Spleen (tissue), 11 donors: ENCODE results near the gene ZNF473. TPM values are rescaled to one million over a fixed set of nuclear protein-coding genes. Genes with fewer than 3 reads are reported as not detected.

Source experiments
- DNase-seq: peaks from one replicate; pipeline ENCODE4 v3.0.0-alpha.2; 2020
- H3K27ac ChIP-seq, 8 donors: fragments of 200-600 bp; sonication (generic) in 7 of 8; 1 replicate in 4 of 8; 2 replicates in 4 of 8; pipeline versions ENCODE4 v1.5.0 to v1.8.0; 2016 to 2021; ENCODE audit warnings: inconsistent platforms in 4 of 8, mild to moderate bottlenecking in 4 of 8, moderate library complexity in 1 of 8
- H3K27me3 ChIP-seq, 7 donors: fragments of 200-600 bp; sonication (generic) in 6 of 7; replicated peaks in 1 of 7; 1 replicate in 4 of 7; 2 replicates in 3 of 7; pipeline versions ENCODE4 v1.5.0 to v1.8.0; 2016 to 2021; ENCODE audit warnings: inconsistent platforms in 3 of 7, mild to moderate bottlenecking in 1 of 7
- H3K36me3 ChIP-seq, 6 donors: fragments of 200-600 bp; sonication (generic) in 5 of 6; 1 replicate in 4 of 6; 2 replicates in 2 of 6; pipeline versions ENCODE4 v1.5.0 to v1.8.0; 2016 to 2021; ENCODE audit warnings: inconsistent platforms in 2 of 6
- H3K4me1 ChIP-seq, 6 donors: fragments of 200-600 bp; sonication (generic) in 5 of 6; 1 replicate in 3 of 6; 2 replicates in 3 of 6; pipeline versions ENCODE4 v1.5.0 to v1.8.0; 2016 to 2021; ENCODE audit warnings: inconsistent platforms in 3 of 6
- H3K4me3 ChIP-seq, 8 donors: fragments of 200-600 bp; sonication (generic) in 7 of 8; 1 replicate in 4 of 8; 2 replicates in 4 of 8; pipeline versions ENCODE4 v1.5.0 to v1.8.0; 2016 to 2021; ENCODE audit warnings: inconsistent platforms in 4 of 8, mild to moderate bottlenecking in 4 of 8, moderate library complexity in 2 of 8
- H3K9me3 ChIP-seq, 8 donors: fragments of 200-600 bp; sonication (generic) in 7 of 8; 1 replicate in 4 of 8; 2 replicates in 4 of 8; pipeline versions ENCODE4 v1.5.0 to v1.8.0; 2016 to 2021; ENCODE audit warnings: inconsistent platforms in 4 of 8
- POLR2A ChIP-seq, 3 donors: fragments of 450-650 bp; IDR thresholded peaks; one replicate each; pipeline ENCODE4 v1.5.1; 2017; ENCODE audit warnings: antibody characterized with exemption in 3 of 3, mild to moderate bottlenecking in 1 of 3
- POLR2AphosphoS5 ChIP-seq, 3 donors: sonication (generic); formaldehyde crosslinking; IDR thresholded peaks; one replicate each; pipeline ENCODE4 v1.5.1; 2017; ENCODE audit warnings: antibody characterized with exemption in 3 of 3
- WGBS, 5 donors: extraction: QIAGEN DNeasy Blood & Tissue Kit in 3 of 5; methylation state at CpG; one replicate each; pipeline versions ENCODE4 v1.1.5 to v1.1.7; 2013 to 2018; 5-methylcytosine and 5-hydroxymethylcytosine counted together
- intact Hi-C: fragments of 100-400 bp; cut with DNase I; formaldehyde crosslinking; loops from one replicate; pipeline ENCODE4 v1.15.0; 2023; ENCODE audit warnings: low total_unique reads
- polyA plus RNA-seq, 3 donors: library from polyadenylated mRNA; stranded (reverse); fragments of 200-250 nt; gene quantifications; one replicate each; pipeline ENCODE4 v1.2.1, GENCODE V29; 2013
- total RNA-seq, 7 donors: library from RNA; depleted of rRNA in 3 of 7; stranded (reverse); fragments of >200 nt in 3 of 7; fragmentation: NEBNext Ultra II Directional in 4 of 7; extraction: Animal tissue kit (Norgen Biotek cat#: 25700) in 4 of 7; gene quantifications; one replicate each; pipeline versions ENCODE4 v1.1.0 to v1.2.1, GENCODE V29; 2016 to 2021
- TF ChIP-seq, protein P1 (sequence below), 11 experiments: fragments of 200-600 bp in 7 of 11; fragments of 450-650 bp in 4 of 11; sonication (generic) in 4 of 11; IDR thresholded peaks in 8 of 11; conservative IDR thresholded peaks in 3 of 11; 1 replicate in 7 of 11; 2 replicates in 4 of 11; pipeline versions ENCODE4 v1.4.0 to v1.8.0; 2016 to 2021; ENCODE audit warnings: antibody characterized with exemption in 11 of 11, inconsistent platforms in 4 of 11, mild to moderate bottlenecking in 1 of 11
- donor health status: healthy with polysubstance abuse.
- donor health status: DM: no; HTN: no; CAD: no; lungs with moderate emphysema.
- donor health status: DM: no; HTN: no; CAD: no.
- donor health status: Bipolar disorder and iron deficiency.
- donor health status: healthy.
- donor health status: DM: no; HTN: no; CAD: no.
- donor health status: DM: yes; HTN: yes; CAD: no.

Gene ZNF473
- total and polyA plus RNA-seq, 10 donors = 2.4 to 24.2 (median 17.0) TPM

DNA sequence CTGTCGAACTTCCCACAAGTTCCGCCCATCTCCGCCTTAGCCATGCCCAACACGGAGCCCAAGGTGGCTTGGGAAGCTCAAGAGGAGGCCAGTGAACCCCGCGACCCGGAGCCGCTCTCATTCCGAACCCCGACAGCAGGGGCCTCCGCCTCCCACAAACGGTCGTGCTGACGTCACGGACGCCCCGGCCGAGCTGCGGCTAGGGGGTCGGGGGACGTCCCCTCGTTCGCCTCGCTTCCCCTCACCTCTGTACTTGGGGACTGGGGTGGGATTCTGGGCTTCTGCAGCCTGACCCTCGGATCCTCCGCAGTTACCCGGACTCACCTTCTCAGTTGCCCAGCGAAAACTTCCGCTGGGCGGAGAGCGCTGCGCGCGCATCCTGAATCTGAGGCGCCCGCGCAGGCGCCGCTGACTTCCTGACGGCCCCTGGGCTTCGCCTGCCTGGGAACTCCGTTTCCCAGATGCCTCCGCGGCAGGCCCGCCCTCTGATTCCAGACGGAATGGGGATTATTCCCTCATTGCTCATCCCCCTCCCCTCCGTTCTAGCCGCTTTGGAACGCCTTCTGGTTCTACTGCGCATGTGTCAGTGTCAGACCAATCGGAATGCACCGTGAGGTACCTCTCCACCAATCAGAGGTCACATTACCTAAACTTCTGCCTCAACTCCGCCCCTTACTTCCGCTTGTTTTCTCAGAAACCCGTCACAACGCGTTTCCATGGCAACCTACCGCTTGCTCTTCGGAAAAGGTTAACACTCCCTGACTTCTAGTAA lies 597 bp upstream of the ZNF473 start, which contains the start of gene VRK3:
Gene VRK3, minus strand, starts transcription at position 351 of the 772 bp plus-strand sequence. CDS start 9,210 bp downstream, outside the sequence.
- Histone ChIP-seq H3K36me3 (peaks cover 0 to 35% (median 9%) of the 10 kb centered on the region in 6 donors), H3K9me3 (no peaks in the 10 kb centered on the region), H3K27me3 (no peaks in the 10 kb centered on the region), H3K4me3 (peak within 1 kb of the TSS; percentile 71 to 85 (median 83)), H3K4me1 (peaks cover 10 to 82% (median 54%) of the 10 kb centered on the region in 6 donors), H3K27ac (peak within 1 kb of the TSS; percentile 84 to 98 (median 96))
- DNase-seq = peak; percentile 100
- intact Hi-C loops = no loop called here
- WGBS, 5 donors = 0 to 1% (median 0%) methylated on average over 33 to 59 of the region's 59 CpGs
- TF ChIP-seq POLR2A (IDR thresholded peaks at IDR 0.05) (peak in 1 of 3 donors; percentile 47), POLR2AphosphoS5 (IDR thresholded peaks at IDR 0.05) (peak; percentile 85 to 93 (median 90))
- TF ChIP-seq, protein P1, sequence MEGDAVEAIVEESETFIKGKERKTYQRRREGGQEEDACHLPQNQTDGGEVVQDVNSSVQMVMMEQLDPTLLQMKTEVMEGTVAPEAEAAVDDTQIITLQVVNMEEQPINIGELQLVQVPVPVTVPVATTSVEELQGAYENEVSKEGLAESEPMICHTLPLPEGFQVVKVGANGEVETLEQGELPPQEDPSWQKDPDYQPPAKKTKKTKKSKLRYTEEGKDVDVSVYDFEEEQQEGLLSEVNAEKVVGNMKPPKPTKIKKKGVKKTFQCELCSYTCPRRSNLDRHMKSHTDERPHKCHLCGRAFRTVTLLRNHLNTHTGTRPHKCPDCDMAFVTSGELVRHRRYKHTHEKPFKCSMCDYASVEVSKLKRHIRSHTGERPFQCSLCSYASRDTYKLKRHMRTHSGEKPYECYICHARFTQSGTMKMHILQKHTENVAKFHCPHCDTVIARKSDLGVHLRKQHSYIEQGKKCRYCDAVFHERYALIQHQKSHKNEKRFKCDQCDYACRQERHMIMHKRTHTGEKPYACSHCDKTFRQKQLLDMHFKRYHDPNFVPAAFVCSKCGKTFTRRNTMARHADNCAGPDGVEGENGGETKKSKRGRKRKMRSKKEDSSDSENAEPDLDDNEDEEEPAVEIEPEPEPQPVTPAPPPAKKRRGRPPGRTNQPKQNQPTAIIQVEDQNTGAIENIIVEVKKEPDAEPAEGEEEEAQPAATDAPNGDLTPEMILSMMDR (IDR thresholded peaks at IDR 0.05 in 8 of 11, conservative IDR thresholded peaks at IDR 0.05 in 3 of 11) = peak in 6 of 11 experiments; percentile 14 to 47 (median 36)

DNA sequence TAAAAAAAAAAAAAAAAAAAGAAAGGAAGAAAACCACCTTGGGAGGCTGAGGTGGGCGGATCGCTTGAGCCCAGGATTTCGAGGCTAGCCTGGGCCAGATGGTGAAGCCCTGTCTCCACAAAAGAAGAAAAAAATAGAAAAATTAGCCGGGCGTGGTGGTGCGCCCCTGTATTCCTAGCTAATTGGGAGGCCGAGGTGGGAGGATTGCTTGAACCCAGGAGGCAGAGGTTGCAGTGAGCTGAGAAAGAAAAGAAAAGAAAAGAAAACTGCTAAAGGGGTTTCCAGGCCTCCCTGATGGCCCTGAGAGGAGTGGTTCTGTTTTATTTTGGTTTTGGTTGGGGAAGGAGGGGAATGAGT lies 723 bp downstream of the ZNF473 start:
- intact Hi-C loops = no loop called here
- no peak for DNase-seq
- H3K4me3 ChIP-seq = peak overlapping the region; percentile 62 to 85 (median 82)
- no peak for TF ChIP-seq POLR2A (IDR thresholded peaks at IDR 0.05)
- TF ChIP-seq, protein P1 (IDR thresholded peaks at IDR 0.05 in 8 of 11, conservative IDR thresholded peaks at IDR 0.05 in 3 of 11) = no peak
- TF ChIP-seq POLR2AphosphoS5 (IDR thresholded peaks at IDR 0.05) = no peak
- H3K36me3 ChIP-seq = peaks cover 0 to 35% (median 13%) of the 10 kb centered on the region in 6 donors
- H3K27ac ChIP-seq = peak overlapping the region in 7 of 8 donors; percentile 92 to 98 (median 96)
- WGBS, 5 donors = 82 to 91% (median 89%) methylated on average over 7 of the region's 7 CpGs
- H3K9me3 ChIP-seq = no peaks in the 10 kb centered on the region
- H3K4me1 ChIP-seq = peaks cover 15 to 91% (median 54%) of the 10 kb centered on the region in 6 donors
- no peaks in the 10 kb centered on the region for H3K27me3 ChIP-seq

DNA sequence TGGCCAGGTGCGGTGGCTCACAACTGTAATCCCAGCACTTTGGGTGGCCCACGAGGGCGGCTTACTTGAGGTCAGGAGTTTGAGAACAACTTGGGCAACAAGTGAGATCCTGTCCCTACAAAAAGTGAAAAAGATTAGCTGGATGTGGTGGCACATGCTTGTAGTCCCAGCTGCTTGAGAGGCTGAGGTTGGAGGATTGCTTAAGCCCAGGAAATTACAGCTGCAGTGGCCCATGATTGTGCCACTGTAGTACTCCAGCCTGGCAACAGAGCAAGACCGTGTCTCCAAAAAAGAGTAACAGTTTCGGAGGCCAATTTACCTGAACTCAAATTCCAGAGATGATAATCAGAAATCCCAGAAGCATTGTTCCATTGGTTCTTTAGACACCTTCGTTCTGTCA lies 4.4 kb downstream of the ZNF473 start:
- Histone ChIP-seq H3K36me3 (peaks cover 0 to 65% (median 47%) of the 10 kb centered on the region in 6 donors), H3K9me3 (no peaks in the 10 kb centered on the region), H3K4me1 (peaks cover 9 to 77% (median 42%) of the 10 kb centered on the region in 6 donors), H3K4me3 (no peak overlapping the region), H3K27me3 (no peaks in the 10 kb centered on the region), H3K27ac (peak overlapping the region in 7 of 8 donors; percentile 41 to 85 (median 75))
- DNase-seq = no peak
- TF ChIP-seq, protein P1 (IDR thresholded peaks at IDR 0.05 in 8 of 11, conservative IDR thresholded peaks at IDR 0.05 in 3 of 11) = no peak
- TF ChIP-seq POLR2A (IDR thresholded peaks at IDR 0.05) = no peak
- intact Hi-C loops = no loop called here
- 63 to 81% (median 65%) methylated on average over 6 of the region's 6 CpGs for WGBS, 5 donors

DNA sequence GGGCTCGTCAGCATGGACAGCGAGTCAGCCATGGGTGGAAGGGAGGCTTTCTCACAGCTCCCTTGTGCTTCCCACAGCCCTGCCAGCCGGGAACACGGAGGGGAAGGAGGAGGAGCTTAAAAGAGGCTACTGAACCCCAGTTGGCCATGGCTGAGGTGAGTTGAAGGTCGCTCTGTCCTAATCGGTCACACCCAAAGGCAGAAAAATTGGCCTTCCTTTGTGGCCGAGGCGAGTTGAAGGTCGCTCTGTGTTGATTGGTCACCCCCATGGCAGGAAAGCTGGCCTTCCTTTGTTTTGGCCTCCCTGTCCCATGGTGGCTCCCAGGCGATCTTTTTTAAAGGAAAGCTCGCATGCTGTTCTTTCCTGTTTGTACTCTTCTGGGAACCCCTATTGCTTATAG lies 5.1 kb downstream of the ZNF473 start:
- Histone ChIP-seq H3K4me1 (peaks cover 9 to 76% (median 42%) of the 10 kb centered on the region in 6 donors), H3K36me3 (peaks cover 0 to 72% (median 48%) of the 10 kb centered on the region in 6 donors), H3K27me3 (no peaks in the 10 kb centered on the region), H3K4me3 (no peak overlapping the region), H3K27ac (peak overlapping the region in 7 of 8 donors; percentile 62 to 85 (median 76)), H3K9me3 (no peaks in the 10 kb centered on the region)
- DNase-seq = peak; percentile 79
- peak in 2 of 3 donors; percentile 60 to 65 for TF ChIP-seq POLR2AphosphoS5 (IDR thresholded peaks at IDR 0.05)
- TF ChIP-seq, protein P1 (IDR thresholded peaks at IDR 0.05 in 8 of 11, conservative IDR thresholded peaks at IDR 0.05 in 3 of 11) = no peak
- intact Hi-C loops = no loop called here
- 69 to 81% (median 77%) methylated on average over 11 of the region's 11 CpGs for WGBS, 5 donors
